Measurements from ENCODE around the gene FARP1. TPM values are rescaled to one million over a fixed set of nuclear protein-coding genes. Genes with fewer than 3 reads are reported as not detected.

The FARP1 gene
- total and polyA plus RNA-seq, 2 of the 13 experiments (the other 11 are each of a cell fraction or from before 2014, with no cell fraction given), result 70.6 to 126 TPM

GRCh38 chr13:98246538-98247172 is 103.8 kb downstream of the FARP1 start (continued):
- no peak for TF ChIP-seq ETS1 (CRISPR knock-in tag; IDR thresholded peaks at IDR 0.05)
- TF ChIP-seq, protein P1, sequence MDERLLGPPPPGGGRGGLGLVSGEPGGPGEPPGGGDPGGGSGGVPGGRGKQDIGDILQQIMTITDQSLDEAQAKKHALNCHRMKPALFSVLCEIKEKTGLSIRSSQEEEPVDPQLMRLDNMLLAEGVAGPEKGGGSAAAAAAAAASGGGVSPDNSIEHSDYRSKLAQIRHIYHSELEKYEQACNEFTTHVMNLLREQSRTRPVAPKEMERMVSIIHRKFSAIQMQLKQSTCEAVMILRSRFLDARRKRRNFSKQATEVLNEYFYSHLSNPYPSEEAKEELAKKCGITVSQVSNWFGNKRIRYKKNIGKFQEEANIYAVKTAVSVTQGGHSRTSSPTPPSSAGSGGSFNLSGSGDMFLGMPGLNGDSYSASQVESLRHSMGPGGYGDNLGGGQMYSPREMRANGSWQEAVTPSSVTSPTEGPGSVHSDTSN (CRISPR knock-in tag; IDR thresholded peaks at IDR 0.05), result no peak
- TF ChIP-seq TEAD2 (CRISPR knock-in tag; IDR thresholded peaks at IDR 0.05), result no peak
- TF ChIP-seq NFIB (CRISPR knock-in tag; IDR thresholded peaks at IDR 0.05; ENCODE audit: borderline replicate concordance), result no peak
- TF ChIP-seq ZNF83 (CRISPR knock-in tag; IDR thresholded peaks at IDR 0.05; ENCODE audit: borderline replicate concordance), result no peak
- no peak for TF ChIP-seq ZNF737 (CRISPR knock-in tag; IDR thresholded peaks at IDR 0.05; ENCODE audit: borderline replicate concordance)
- TF ChIP-seq ZFP90 (CRISPR knock-in tag; IDR thresholded peaks at IDR 0.05; ENCODE audit: borderline replicate concordance), result no peak
- TF ChIP-seq ZBTB1 (CRISPR knock-in tag; IDR thresholded peaks at IDR 0.05; ENCODE audit: borderline replicate concordance), result no peak
- TF ChIP-seq ZNF577 (CRISPR knock-in tag; IDR thresholded peaks at IDR 0.05; ENCODE audit: borderline replicate concordance, low read depth), result no peak
- TF ChIP-seq, protein P2, sequence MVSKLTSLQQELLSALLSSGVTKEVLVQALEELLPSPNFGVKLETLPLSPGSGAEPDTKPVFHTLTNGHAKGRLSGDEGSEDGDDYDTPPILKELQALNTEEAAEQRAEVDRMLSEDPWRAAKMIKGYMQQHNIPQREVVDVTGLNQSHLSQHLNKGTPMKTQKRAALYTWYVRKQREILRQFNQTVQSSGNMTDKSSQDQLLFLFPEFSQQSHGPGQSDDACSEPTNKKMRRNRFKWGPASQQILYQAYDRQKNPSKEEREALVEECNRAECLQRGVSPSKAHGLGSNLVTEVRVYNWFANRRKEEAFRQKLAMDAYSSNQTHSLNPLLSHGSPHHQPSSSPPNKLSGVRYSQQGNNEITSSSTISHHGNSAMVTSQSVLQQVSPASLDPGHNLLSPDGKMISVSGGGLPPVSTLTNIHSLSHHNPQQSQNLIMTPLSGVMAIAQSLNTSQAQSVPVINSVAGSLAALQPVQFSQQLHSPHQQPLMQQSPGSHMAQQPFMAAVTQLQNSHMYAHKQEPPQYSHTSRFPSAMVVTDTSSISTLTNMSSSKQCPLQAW (CRISPR knock-in tag; IDR thresholded peaks at IDR 0.05), result 0 out of 2 replicates have a peak, but pooled peaks have one; percentile 27
- TF ChIP-seq ZNF598 (CRISPR knock-in tag; IDR thresholded peaks at IDR 0.05; ENCODE audit: borderline replicate concordance), result no peak
- TF ChIP-seq MTF2 (CRISPR knock-in tag; IDR thresholded peaks at IDR 0.05; ENCODE audit: borderline replicate concordance), result no peak
- TF ChIP-seq, protein P3, sequence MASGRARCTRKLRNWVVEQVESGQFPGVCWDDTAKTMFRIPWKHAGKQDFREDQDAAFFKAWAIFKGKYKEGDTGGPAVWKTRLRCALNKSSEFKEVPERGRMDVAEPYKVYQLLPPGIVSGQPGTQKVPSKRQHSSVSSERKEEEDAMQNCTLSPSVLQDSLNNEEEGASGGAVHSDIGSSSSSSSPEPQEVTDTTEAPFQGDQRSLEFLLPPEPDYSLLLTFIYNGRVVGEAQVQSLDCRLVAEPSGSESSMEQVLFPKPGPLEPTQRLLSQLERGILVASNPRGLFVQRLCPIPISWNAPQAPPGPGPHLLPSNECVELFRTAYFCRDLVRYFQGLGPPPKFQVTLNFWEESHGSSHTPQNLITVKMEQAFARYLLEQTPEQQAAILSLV (CRISPR knock-in tag; IDR thresholded peaks at IDR 0.05; ENCODE audit: borderline replicate concordance), result no peak
- TF ChIP-seq, protein P4, sequence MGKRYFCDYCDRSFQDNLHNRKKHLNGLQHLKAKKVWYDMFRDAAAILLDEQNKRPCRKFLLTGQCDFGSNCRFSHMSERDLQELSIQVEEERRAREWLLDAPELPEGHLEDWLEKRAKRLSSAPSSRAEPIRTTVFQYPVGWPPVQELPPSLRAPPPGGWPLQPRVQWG (CRISPR knock-in tag; IDR thresholded peaks at IDR 0.05; ENCODE audit: borderline replicate concordance, low read depth), result no peak
- TF ChIP-seq, protein P5, sequence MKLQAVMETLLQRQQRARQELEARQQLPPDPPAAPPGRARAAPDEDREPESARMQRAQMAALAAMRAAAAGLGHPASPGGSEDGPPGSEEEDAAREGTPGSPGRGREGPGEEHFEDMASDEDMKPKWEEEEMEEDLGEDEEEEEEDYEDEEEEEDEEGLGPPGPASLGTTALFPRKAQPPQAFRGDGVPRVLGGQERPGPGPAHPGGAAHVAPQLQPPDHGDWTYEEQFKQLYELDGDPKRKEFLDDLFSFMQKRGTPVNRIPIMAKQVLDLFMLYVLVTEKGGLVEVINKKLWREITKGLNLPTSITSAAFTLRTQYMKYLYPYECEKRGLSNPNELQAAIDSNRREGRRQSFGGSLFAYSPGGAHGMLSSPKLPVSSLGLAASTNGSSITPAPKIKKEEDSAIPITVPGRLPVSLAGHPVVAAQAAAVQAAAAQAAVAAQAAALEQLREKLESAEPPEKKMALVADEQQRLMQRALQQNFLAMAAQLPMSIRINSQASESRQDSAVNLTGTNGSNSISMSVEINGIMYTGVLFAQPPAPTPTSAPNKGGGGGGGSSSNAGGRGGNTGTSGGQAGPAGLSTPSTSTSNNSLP (IDR thresholded peaks at IDR 0.05; ENCODE audit: low read depth, low read length), result 0 out of 2 replicates have a peak, but pooled peaks have one; percentile 12

All from HepG2 (cell line).